HFFc6 (cell line): ENCODE results near the gene ATP6V0A4. TPM values are rescaled to one million over a fixed set of nuclear protein-coding genes. Genes with fewer than 3 reads are reported as not detected.

Experiments used
- DNase-seq: peaks from one replicate; pipeline ENCODE4 v3.0.0-alpha.2; 2018
- H3K27ac Mint-ChIP-seq: 2 replicates; pipeline ENCODE4 v1.8.0; 2020; ENCODE audit warnings: mild to moderate bottlenecking, mixed read lengths
- H3K27me3 Mint-ChIP-seq: 2 replicates; pipeline ENCODE4 v1.8.0; 2021; ENCODE audit warnings: mild to moderate bottlenecking, moderate library complexity, mixed read lengths; ENCODE audit not compliant: insufficient read depth
- H3K36me3 Mint-ChIP-seq: 2 replicates; pipeline ENCODE4 v1.8.0; 2021; ENCODE audit warnings: low read depth, mixed read lengths
- H3K4me1 Mint-ChIP-seq: 2 replicates; pipeline ENCODE4 v1.8.0; 2020; ENCODE audit warnings: low read depth, mixed read lengths
- H3K4me3 Mint-ChIP-seq: 2 replicates; pipeline ENCODE4 v1.8.0; 2020; ENCODE audit warnings: mild to moderate bottlenecking, moderate library complexity, mixed read lengths
- H3K9me3 Mint-ChIP-seq: 2 replicates; pipeline ENCODE4 v1.8.0; 2020; ENCODE audit warnings: mild to moderate bottlenecking, mixed read lengths
- total RNA-seq, 6 experiments: library from RNA; stranded (reverse); fragmentation: NEBNext Ultra II Directional; extraction: Animal tissue kit (Norgen Biotek cat#: 25700); gene quantifications; 2 replicates in 1 of 6; 3 replicates in 5 of 6; pipeline ENCODE4 v1.2.3, GENCODE V29; 2021
- TF ChIP-seq, protein P1 (sequence below): fragments of 200-600 bp; sonication (generic); IDR thresholded peaks from 2 replicates; pipeline ENCODE4 v1.5.0; 2021; ENCODE audit warnings: antibody characterized with exemption, mild to moderate bottlenecking

Gene ATP6V0A4
- total RNA-seq, 6 experiments from 2014 or later = 0.35 to 1.1 (median 0.60) TPM

DNA sequence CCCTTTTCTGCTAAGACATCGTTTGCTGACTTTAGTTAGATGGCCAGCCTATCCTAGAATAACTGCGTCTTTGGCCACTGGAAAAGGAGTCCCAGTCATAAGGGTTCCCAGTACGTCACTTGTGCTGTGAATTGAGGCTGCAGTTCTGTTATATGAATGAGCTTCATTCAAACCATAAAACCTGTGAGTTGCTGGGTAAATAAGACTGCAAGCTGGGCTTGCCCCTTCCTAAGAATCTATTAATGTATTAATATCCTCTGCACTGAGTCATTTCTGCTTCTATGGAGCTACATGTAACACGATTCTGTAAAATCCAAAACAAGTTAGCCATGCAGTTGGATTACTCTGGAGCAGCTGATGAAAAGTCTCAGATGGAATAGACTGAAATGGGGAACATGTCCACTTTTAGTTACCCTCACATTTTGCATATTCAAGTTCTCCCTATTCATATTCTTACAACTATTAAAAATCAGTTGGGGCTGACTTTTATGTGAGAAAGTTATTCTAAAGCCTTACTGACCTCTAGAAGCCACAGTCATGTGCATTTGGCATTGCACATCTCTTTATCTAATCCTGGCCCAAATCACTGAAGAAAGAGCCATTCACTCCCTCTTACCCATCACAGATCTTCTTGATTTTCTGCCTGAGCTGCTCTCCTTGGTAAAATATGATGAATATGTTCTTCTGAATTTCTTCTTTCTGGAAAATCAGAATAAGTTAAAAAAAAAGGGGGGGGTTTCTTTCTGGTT is 42.0 kb downstream of the ATP6V0A4 start:
- Mint-ChIP-seq H3K9me3 (no peaks in the 10 kb centered on the region), H3K36me3 (no peaks in the 10 kb centered on the region), H3K27ac (no peak overlapping the region), H3K4me3 (no peak overlapping the region), H3K27me3 (peaks cover 10% of the 10 kb centered on the region), H3K4me1 (peaks cover 24% of the 10 kb centered on the region)
- TF ChIP-seq, protein P1, sequence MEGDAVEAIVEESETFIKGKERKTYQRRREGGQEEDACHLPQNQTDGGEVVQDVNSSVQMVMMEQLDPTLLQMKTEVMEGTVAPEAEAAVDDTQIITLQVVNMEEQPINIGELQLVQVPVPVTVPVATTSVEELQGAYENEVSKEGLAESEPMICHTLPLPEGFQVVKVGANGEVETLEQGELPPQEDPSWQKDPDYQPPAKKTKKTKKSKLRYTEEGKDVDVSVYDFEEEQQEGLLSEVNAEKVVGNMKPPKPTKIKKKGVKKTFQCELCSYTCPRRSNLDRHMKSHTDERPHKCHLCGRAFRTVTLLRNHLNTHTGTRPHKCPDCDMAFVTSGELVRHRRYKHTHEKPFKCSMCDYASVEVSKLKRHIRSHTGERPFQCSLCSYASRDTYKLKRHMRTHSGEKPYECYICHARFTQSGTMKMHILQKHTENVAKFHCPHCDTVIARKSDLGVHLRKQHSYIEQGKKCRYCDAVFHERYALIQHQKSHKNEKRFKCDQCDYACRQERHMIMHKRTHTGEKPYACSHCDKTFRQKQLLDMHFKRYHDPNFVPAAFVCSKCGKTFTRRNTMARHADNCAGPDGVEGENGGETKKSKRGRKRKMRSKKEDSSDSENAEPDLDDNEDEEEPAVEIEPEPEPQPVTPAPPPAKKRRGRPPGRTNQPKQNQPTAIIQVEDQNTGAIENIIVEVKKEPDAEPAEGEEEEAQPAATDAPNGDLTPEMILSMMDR = no peak
- no peak for DNase-seq

DNA sequence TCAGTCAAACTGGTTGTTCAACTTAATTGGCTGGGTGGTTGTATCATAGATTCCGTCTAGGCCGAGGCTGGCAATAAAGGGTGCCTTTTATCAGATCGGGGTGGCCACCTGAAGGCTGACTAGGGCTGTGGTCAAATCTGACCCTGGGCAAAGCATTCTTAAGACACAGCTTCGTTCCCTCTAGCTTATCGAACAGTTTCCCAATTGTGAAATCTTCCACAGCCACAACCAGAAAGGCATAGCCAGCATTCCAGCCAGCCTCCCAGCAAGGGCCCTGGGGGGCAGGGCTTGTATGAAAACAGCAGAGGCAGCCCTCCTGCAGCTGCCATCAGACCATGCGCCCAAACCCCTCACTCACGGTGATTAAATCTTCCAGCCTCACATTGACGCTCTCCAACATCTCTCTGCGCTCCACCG is 42.7 kb downstream of the ATP6V0A4 start:
- no peak for DNase-seq
- Mint-ChIP-seq H3K4me1 (peaks cover 28% of the 10 kb centered on the region), H3K27me3 (peaks cover 10% of the 10 kb centered on the region), H3K36me3 (no peaks in the 10 kb centered on the region), H3K27ac (no peak overlapping the region), H3K9me3 (no peaks in the 10 kb centered on the region), H3K4me3 (no peak overlapping the region)
- TF ChIP-seq, protein P1 = no peak

DNA sequence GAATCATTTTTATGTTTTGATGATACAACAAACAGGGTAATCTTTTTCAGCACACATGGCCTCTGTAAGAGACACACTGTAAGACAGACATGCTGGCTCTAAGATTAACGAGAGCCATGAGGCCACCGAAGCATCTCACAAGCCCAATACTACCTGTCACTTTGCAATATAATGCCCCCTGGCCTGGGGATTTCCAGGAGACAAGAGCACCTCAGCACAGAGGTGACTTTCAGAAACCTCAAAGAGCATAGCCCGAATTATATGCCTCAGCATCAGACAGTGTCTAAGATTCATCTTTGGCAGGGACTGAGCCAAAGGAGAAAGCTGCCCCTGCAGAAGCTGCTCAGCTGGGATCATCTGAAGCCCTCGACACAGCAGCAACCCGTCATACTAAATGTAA is 44.4 kb downstream of the ATP6V0A4 start:
- Mint-ChIP-seq H3K4me3 (no peak overlapping the region), H3K36me3 (no peaks in the 10 kb centered on the region), H3K27me3 (peaks cover 16% of the 10 kb centered on the region), H3K4me1 (peaks cover 34% of the 10 kb centered on the region), H3K9me3 (no peaks in the 10 kb centered on the region), H3K27ac (no peak overlapping the region)
- TF ChIP-seq, protein P1 = no peak
- DNase-seq = no peak

DNA sequence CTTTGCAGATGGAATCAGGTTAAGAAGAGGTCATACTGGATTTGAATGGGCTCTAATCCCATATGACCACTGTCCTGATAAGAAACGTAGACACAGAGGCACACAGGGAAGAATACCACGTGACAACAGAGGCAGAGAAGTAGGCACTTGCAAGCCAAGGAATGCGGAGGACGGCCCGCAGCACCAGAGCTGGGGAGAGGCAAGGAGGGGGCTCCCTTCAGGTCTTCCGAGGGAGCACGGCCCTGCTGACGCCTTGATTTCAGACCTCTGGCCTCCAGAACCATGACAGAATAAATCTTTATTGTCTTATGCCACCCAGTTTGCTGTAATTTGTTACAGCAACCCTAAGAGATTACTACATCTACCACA is 44.9 kb downstream of the ATP6V0A4 start:
- no peak for DNase-seq
- TF ChIP-seq, protein P1 = no peak
- H3K27ac Mint-ChIP-seq = no peak overlapping the region
- H3K4me3 Mint-ChIP-seq = no peak overlapping the region
- H3K27me3 Mint-ChIP-seq = peaks cover 16% of the 10 kb centered on the region
- peaks cover 34% of the 10 kb centered on the region for H3K4me1 Mint-ChIP-seq
- H3K9me3 Mint-ChIP-seq = no peaks in the 10 kb centered on the region
- H3K36me3 Mint-ChIP-seq = no peaks in the 10 kb centered on the region

DNA sequence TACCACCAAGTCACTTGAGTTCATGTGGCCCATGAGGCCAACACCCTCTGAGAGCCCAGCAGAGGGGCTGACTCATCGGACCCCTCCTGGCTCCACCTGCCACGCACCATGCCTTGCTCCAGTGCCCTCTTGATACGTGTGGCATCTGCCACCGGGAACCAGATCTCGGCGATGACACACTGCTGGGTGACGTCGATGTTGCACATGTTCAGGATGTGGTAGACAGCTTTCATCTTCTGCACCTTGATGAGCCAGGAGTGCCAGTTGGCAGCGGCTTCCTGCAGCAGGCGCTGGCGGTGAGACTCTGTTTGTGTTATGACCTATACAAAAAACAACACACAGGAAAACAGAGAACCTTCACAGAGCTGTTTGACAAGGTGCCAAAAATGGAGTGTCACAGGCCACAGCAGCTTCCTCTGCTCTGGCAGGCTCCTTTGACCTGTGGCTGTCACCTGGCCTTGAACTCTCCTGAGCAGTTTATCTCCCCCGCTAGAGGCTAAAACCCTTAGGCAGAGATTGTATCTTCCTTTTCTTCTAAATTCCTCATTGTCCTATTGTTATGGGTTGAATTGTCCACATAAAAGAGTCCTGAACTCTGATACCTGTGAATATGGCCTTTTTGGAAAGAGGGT is 45.4 kb downstream of the ATP6V0A4 start:
- no peak overlapping the region for H3K4me3 Mint-ChIP-seq
- peaks cover 34% of the 10 kb centered on the region for H3K4me1 Mint-ChIP-seq
- no peak for DNase-seq
- no peaks in the 10 kb centered on the region for H3K9me3 Mint-ChIP-seq
- H3K27me3 Mint-ChIP-seq = peaks cover 16% of the 10 kb centered on the region
- no peak overlapping the region for H3K27ac Mint-ChIP-seq
- TF ChIP-seq, protein P1 = no peak
- H3K36me3 Mint-ChIP-seq = no peaks in the 10 kb centered on the region
